ENCODE measurements around the gene EXOC4.

GRCh38 chr7:133873187-133873586 is 620.3 kb downstream of the EXOC4 start:
- no peak for TF ChIP-seq POLR2A (IDR thresholded peaks at IDR 0.05)
- no peak for TF ChIP-seq CTCF (IDR thresholded peaks at IDR 0.05)
- TF ChIP-seq EP300 (IDR thresholded peaks at IDR 0.05) = no peak
